ENCODE data around the gene REC8.

The REC8 gene

GRCh38 chr14:24133735-24134134 is 38.1 kb upstream of the REC8 start:
- no peak for DNase-seq
- TF ChIP-seq EZH2 (IDR thresholded peaks at IDR 0.05; ENCODE audit: borderline replicate concordance, low read depth, low read length, severe bottlenecking): no peak
- TF ChIP-seq, protein P1, sequence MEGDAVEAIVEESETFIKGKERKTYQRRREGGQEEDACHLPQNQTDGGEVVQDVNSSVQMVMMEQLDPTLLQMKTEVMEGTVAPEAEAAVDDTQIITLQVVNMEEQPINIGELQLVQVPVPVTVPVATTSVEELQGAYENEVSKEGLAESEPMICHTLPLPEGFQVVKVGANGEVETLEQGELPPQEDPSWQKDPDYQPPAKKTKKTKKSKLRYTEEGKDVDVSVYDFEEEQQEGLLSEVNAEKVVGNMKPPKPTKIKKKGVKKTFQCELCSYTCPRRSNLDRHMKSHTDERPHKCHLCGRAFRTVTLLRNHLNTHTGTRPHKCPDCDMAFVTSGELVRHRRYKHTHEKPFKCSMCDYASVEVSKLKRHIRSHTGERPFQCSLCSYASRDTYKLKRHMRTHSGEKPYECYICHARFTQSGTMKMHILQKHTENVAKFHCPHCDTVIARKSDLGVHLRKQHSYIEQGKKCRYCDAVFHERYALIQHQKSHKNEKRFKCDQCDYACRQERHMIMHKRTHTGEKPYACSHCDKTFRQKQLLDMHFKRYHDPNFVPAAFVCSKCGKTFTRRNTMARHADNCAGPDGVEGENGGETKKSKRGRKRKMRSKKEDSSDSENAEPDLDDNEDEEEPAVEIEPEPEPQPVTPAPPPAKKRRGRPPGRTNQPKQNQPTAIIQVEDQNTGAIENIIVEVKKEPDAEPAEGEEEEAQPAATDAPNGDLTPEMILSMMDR (IDR thresholded peaks at IDR 0.05; ENCODE audit: borderline replicate concordance, extremely low read depth, low read length, poor library complexity, severe bottlenecking): no peak

DNA sequence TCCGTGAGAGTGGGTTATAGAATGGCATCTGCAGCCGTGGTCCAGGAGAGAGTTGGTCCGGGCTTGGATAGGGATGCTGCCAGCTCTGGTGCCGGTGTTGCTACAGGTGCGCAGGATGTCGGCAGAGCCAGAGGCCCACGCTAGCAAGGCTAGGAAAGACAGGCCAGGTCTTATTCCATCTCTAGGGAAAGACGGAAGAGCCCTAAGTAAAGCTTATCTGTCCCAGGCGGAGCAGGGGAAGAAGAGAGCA is 36.4 kb upstream of the REC8 start:
- Histone ChIP-seq H3K27ac (ENCODE audit: low read length) (peak overlapping the region; percentile 74), H3K4me3 (ENCODE audit: low read depth in 1 of 2, low read length in 2 of 2) (peak overlapping the region; percentile 95 to 98), H3K79me2 (ENCODE audit: insufficient read depth, low read length) (peaks cover 45% of the 10 kb centered on the region), H4K20me1 (ENCODE audit: insufficient read depth, low read length) (peaks cover 32% of the 10 kb centered on the region; the same call in 1 of the 2 replicates), H3K9me3 (ENCODE audit: insufficient read depth, low read length, severe bottlenecking) (no peaks in the 10 kb centered on the region), H2AFZ (ENCODE audit: low read depth, low read length) (peak overlapping the region; percentile 86), H3K4me2 (ENCODE audit: insufficient read depth, low read length) (peak overlapping the region; percentile 74), H3K36me3 (ENCODE audit: insufficient read depth, low read length) (peaks cover 30% of the 10 kb centered on the region), H3K4me1 (ENCODE audit: insufficient read depth, low read length) (peaks cover 48% of the 10 kb centered on the region), H3K9ac (ENCODE audit: low read depth, low read length) (peak overlapping the region; percentile 100), H3K27me3 (ENCODE audit: insufficient read depth, low read length, poor library complexity) (no peaks in the 10 kb centered on the region)
- no peak for TF ChIP-seq EZH2 (IDR thresholded peaks at IDR 0.05; ENCODE audit: borderline replicate concordance, low read depth, low read length, severe bottlenecking)
- TF ChIP-seq, protein P1 (IDR thresholded peaks at IDR 0.05; ENCODE audit: borderline replicate concordance, extremely low read depth, low read length, poor library complexity, severe bottlenecking): no peak
- ATAC-seq (ENCODE audit: insufficient read depth, low read depth): no peak
- no peak for DNase-seq

More at GRCh38 chr14:24133735-24134134, 38.1 kb upstream of the REC8 start:
- H3K27me3 ChIP-seq (ENCODE audit: insufficient read depth, low read length, poor library complexity): no peaks in the 10 kb centered on the region
- H3K9me3 ChIP-seq (ENCODE audit: insufficient read depth, low read length, severe bottlenecking): no peaks in the 10 kb centered on the region
- no peak overlapping the region for H3K4me3 ChIP-seq (ENCODE audit: low read depth in 1 of 2, low read length in 2 of 2)
- no peak overlapping the region for H3K4me2 ChIP-seq (ENCODE audit: insufficient read depth, low read length)
- H3K36me3 ChIP-seq (ENCODE audit: insufficient read depth, low read length): peaks cover 20% of the 10 kb centered on the region
- no peak overlapping the region for H3K27ac ChIP-seq (ENCODE audit: low read length)
- ATAC-seq (ENCODE audit: insufficient read depth, low read depth): no peak
- peaks cover 28% of the 10 kb centered on the region for H3K79me2 ChIP-seq (ENCODE audit: insufficient read depth, low read length)
- no peak overlapping the region for H2AFZ ChIP-seq (ENCODE audit: low read depth, low read length)
- no peak overlapping the region for H3K9ac ChIP-seq (ENCODE audit: low read depth, low read length)
- H3K4me1 ChIP-seq (ENCODE audit: insufficient read depth, low read length): peaks cover 31% of the 10 kb centered on the region
- peaks cover 22% of the 10 kb centered on the region; the same call in 1 of the 2 replicates for H4K20me1 ChIP-seq (ENCODE audit: insufficient read depth, low read length)

DNA sequence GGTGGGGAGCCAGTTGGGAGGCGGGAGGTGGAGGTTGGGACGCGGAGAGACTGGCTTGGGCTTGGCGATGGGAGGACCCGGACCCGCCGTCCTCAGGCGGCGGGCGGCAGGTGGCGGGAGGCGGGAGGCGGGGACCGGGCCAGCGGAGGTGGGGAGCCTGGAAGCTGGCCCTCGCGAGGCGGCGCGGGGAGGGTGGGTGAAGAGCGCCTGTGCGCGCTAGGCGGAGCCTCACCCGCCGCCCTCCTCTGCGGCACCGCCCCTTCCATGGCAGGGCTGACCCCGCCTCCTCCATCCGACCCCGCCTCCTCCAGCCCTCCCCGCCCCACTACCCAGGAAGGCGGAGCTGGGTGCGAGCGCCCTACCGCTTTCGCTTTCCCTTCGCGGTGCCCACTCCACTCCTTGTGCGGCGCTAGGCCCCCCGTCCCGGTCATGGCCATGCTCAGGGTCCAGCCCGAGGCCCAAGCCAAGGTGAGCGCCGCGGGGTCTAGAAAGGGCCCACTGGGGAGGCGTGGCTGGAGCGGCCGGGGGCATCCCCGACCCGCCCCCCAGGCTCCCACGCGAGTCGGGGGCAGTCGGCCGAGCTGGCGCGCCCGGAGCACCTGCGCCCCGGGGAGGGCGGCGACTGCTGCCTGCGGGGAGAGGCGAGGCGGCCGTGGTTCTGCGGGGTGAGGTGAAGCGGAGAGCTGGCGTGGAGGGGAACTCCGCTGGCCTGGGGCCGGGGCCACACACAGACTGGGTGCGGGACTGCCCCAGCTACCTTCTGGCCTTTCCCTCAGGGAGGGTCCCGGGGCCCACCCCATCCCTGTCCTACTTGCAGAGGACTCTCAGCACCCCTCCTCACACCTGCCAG is 35.8 kb upstream of the REC8 start, which contains the start of gene PSME1:
PSME1 (plus strand) TSS at position 361 of the 850 bp plus-strand sequence; CDS start at position 430, 69 bp downstream.
- Histone ChIP-seq H4K20me1 (ENCODE audit: insufficient read depth, low read length) (peaks cover 32% of the 10 kb centered on the region; the same call in 1 of the 2 replicates), H3K27me3 (ENCODE audit: insufficient read depth, low read length, poor library complexity) (no peaks in the 10 kb centered on the region), H2AFZ (ENCODE audit: low read depth, low read length) (peak within 1 kb of the TSS; percentile 92), H3K9ac (ENCODE audit: low read depth, low read length) (peak within 1 kb of the TSS; percentile 100), H3K27ac (ENCODE audit: low read length) (peak within 1 kb of the TSS; percentile 93), H3K9me3 (ENCODE audit: insufficient read depth, low read length, severe bottlenecking) (no peaks in the 10 kb centered on the region), H3K36me3 (ENCODE audit: insufficient read depth, low read length) (peaks cover 34% of the 10 kb centered on the region), H3K79me2 (ENCODE audit: insufficient read depth, low read length) (peaks cover 51% of the 10 kb centered on the region), H3K4me1 (ENCODE audit: insufficient read depth, low read length) (peaks cover 48% of the 10 kb centered on the region), H3K4me2 (ENCODE audit: insufficient read depth, low read length) (peak within 1 kb of the TSS; percentile 74), H3K4me3 (ENCODE audit: low read depth in 1 of 2, low read length in 2 of 2) (peak within 1 kb of the TSS; percentile 95 to 98)
- TF ChIP-seq EZH2 (IDR thresholded peaks at IDR 0.05; ENCODE audit: borderline replicate concordance, low read depth, low read length, severe bottlenecking): no peak
- TF ChIP-seq, protein P1 (IDR thresholded peaks at IDR 0.05; ENCODE audit: borderline replicate concordance, extremely low read depth, low read length, poor library complexity, severe bottlenecking): no peak
- peak; percentile 87 for ATAC-seq (ENCODE audit: insufficient read depth, low read depth)
- peak; percentile 95 for DNase-seq

Data from DND-41 (cell line).